ENCODE results near the gene IPO13.

DNA sequence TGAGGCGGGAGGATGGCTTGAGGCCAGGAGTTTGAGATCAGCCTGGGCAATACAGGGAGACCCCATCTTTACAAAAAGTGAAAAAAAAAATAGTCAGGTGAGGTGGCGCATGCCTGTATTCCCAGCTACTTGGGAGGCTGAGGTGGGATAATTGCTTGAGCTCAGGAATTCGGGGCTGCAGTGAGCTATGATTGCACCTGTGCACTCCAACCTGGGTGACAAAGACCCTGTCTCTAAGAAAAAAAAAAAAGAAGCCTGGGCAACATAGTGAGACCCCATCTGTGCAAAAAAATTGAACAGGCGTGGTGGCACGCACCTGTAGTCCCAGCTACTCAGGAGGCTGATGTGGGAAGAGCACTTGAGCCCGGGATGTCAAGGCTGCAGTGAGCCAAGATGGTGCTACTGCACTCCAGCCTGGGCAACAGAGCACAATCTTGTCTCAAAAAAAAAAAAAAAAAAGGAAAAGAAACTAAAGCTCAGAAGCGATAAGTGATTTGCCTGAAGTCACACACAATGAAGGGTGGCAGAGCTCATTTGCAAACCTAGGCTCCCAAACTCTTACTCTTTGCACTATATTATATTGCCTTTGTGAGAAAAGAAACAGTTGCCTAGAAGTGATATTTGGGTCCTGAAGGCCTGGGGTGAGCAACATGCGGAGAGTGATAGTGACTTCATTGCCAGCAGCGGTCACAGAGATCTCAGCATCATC lies 46.6 kb downstream of the IPO13 start:
- TF ChIP-seq CTCF (conservative IDR thresholded peaks at IDR 0.05; ENCODE audit: low read length) (no peak), EZH2phosphoT487 (IDR thresholded peaks at IDR 0.05; ENCODE audit: borderline replicate concordance) (no peak)
